H1 (cell line): ENCODE measurements around the gene MPPED2. TPM values are rescaled to one million over a fixed set of nuclear protein-coding genes. Genes with fewer than 3 reads are reported as not detected.

Experiments
- CTCF ChIA-PET: fragments of 300-600 bp; sonication (Branson Sonifier 250); formaldehyde crosslinking; loops from one replicate; lab custom pipeline; 2021; ENCODE audit not compliant: partially characterized antibody; lab: Charles Lee
- POLR2A ChIA-PET: fragments of 300-600 bp; sonication (Branson Sonifier 250); formaldehyde crosslinking; loops from one replicate; lab custom pipeline; 2021; ENCODE audit warnings: inconsistent platforms; ENCODE audit not compliant: partially characterized antibody; lab: Charles Lee
- DNase-seq, 2 experiments: peaks; one replicate each; pipeline versions ENCODE4 v3.0.0 to v3.0.0-alpha.2; 2010 to 2022; ENCODE audit warnings: low spot score in 2 of 2, low read depth in 1 of 2, mixed read lengths in 1 of 2
- FAIRE-seq: peaks from 2 replicates; lab custom pipeline; 2011; peaks lifted over from hg19 to GRCh38; lab: Jason Lieb, UNC
- H2AFZ ChIP-seq: 2 replicates; pipeline ENCODE4 v1.8.1; 2012; ENCODE audit warnings: low read length, inconsistent platforms
- H2AK5ac ChIP-seq: 2 replicates; pipeline ENCODE4 v1.6.1; 2013; ENCODE audit warnings: low read depth, low read length
- H2BK120ac ChIP-seq: replicated peaks from 2 replicates; pipeline ENCODE3; 2013; ENCODE audit warnings: low read depth, low read length, inconsistent platforms
- H2BK12ac ChIP-seq: 2 replicates; pipeline ENCODE4 v1.6.1; 2013; ENCODE audit warnings: low read depth, low read length
- H2BK15ac ChIP-seq: 2 replicates; pipeline ENCODE4 v1.6.1; 2013; ENCODE audit warnings: low read length
- H2BK20ac ChIP-seq: 2 replicates; pipeline ENCODE4 v1.6.1; 2013; ENCODE audit warnings: low read length
- H2BK5ac ChIP-seq: 2 replicates; pipeline ENCODE4 v1.6.1; 2013; ENCODE audit warnings: low read depth, low read length
- H3K14ac ChIP-seq: 2 replicates; pipeline ENCODE4 v1.6.1; 2013; ENCODE audit warnings: inconsistent platforms; ENCODE audit not compliant: insufficient read length
- H3K18ac ChIP-seq: 2 replicates; pipeline ENCODE4 v1.6.1; 2013; ENCODE audit warnings: low read length; ENCODE audit errors: extremely low read depth
- H3K23ac ChIP-seq: 2 replicates; pipeline ENCODE4 v1.6.1; 2013; ENCODE audit warnings: inconsistent platforms; ENCODE audit not compliant: insufficient read length
- H3K23me2 ChIP-seq: 2 replicates; pipeline ENCODE4 v1.6.1; 2013; ENCODE audit warnings: low read depth, low read length
- H3K27ac ChIP-seq: 2 replicates; pipeline ENCODE4 v1.6.1; 2011; ENCODE audit warnings: low read depth, low read length, inconsistent platforms
- H3K27me3 ChIP-seq, 4 experiments: replicated peaks in 1 of 4; 1 replicate in 1 of 4; 2 replicates in 3 of 4; pipeline versions ENCODE4 v1.6.1 to v1.8.1; 2011 to 2013; ENCODE audit warnings: low read length in 3 of 4, mild to moderate bottlenecking in 3 of 4, inconsistent platforms in 2 of 4, mixed read lengths in 2 of 4, moderate library complexity in 1 of 4; ENCODE audit not compliant: control insufficient read depth in 3 of 4, insufficient read depth in 3 of 4; ENCODE audit errors: extremely low read depth in 1 of 4
- H3K36me3 ChIP-seq, 4 experiments: 2 replicates each; pipeline versions ENCODE4 v1.6.1 to v1.8.1; 2011 to 2013; ENCODE audit warnings: mild to moderate bottlenecking in 4 of 4, low read length in 3 of 4, moderate library complexity in 2 of 4, control low read depth in 1 of 4, inconsistent platforms in 1 of 4; ENCODE audit not compliant: insufficient read depth in 4 of 4, control insufficient read depth in 2 of 4
- H3K4ac ChIP-seq: replicated peaks from 2 replicates; pipeline ENCODE3; 2013; ENCODE audit warnings: low read length, low read depth, mixed read lengths, inconsistent platforms; ENCODE audit not compliant: insufficient read length
- H3K4me1 ChIP-seq, 4 experiments: replicated peaks in 1 of 4; 1 replicate in 1 of 4; 2 replicates in 3 of 4; pipeline versions ENCODE4 v1.6.1 to v1.8.1; 2011 to 2013; ENCODE audit warnings: low read length in 3 of 4, inconsistent platforms in 2 of 4, mixed read lengths in 1 of 4; ENCODE audit not compliant: insufficient read depth in 4 of 4, control insufficient read depth in 3 of 4
- H3K4me2 ChIP-seq, 2 experiments: 2 replicates each; pipeline versions ENCODE4 v1.6.1 to v1.8.1; 2011 to 2013; ENCODE audit warnings: low read depth in 2 of 2, low read length in 2 of 2, control low read depth in 1 of 2, inconsistent platforms in 1 of 2, mild to moderate bottlenecking in 1 of 2; ENCODE audit not compliant: insufficient read depth in 1 of 2
- H3K4me3 ChIP-seq, 4 experiments: fragments of 200-600, 300-600 bp in 1 of 4; sonication (generic), shearing (Covaris generic), sonication (Bioruptor Twin) in 1 of 4; 2 replicates each; pipeline versions ENCODE4 v1.5.1 to v1.8.1; 2011 to 2016; ENCODE audit warnings: low read length in 4 of 4, low read depth in 3 of 4, control low read depth in 2 of 4, inconsistent platforms in 2 of 4, mild to moderate bottlenecking in 2 of 4, mixed read lengths in 1 of 4, moderate library complexity in 1 of 4; ENCODE audit not compliant: insufficient read depth in 2 of 4; ENCODE audit errors: extremely low read depth in 1 of 4
- H3K56ac ChIP-seq: replicated peaks from 2 replicates; pipeline ENCODE3; 2013; ENCODE audit warnings: low read depth, mild to moderate bottlenecking, mixed read lengths, low read length, inconsistent platforms; ENCODE audit not compliant: insufficient read length
- H3K79me1 ChIP-seq: 2 replicates; pipeline ENCODE4 v1.6.1; 2013; ENCODE audit warnings: low read depth, low read length, control low read depth
- H3K79me2 ChIP-seq, 2 experiments: 2 replicates each; pipeline versions ENCODE4 v1.6.1 to v1.8.1; 2012 to 2013; ENCODE audit warnings: low read length in 2 of 2, mild to moderate bottlenecking in 2 of 2, inconsistent platforms in 1 of 2; ENCODE audit not compliant: insufficient read depth in 2 of 2, control insufficient read depth in 1 of 2
- H3K9ac ChIP-seq, 4 experiments: replicated peaks in 1 of 4; 1 replicate in 1 of 4; 2 replicates in 3 of 4; pipeline versions ENCODE4 v1.6.1 to v1.8.1; 2011 to 2013; ENCODE audit warnings: low read depth in 3 of 4, low read length in 3 of 4, control low read depth in 2 of 4, mild to moderate bottlenecking in 2 of 4, moderate library complexity in 2 of 4, inconsistent platforms in 1 of 4; ENCODE audit errors: extremely low read depth in 1 of 4
- H3K9me3 ChIP-seq, 2 experiments: 2 replicates each; pipeline versions ENCODE4 v1.6.1 to v1.8.1; 2012 to 2013; ENCODE audit warnings: mild to moderate bottlenecking in 2 of 2, moderate library complexity in 2 of 2, control low read depth in 1 of 2, inconsistent platforms in 1 of 2, low read depth in 1 of 2, low read length in 1 of 2, mixed read lengths in 1 of 2; ENCODE audit not compliant: insufficient read depth in 2 of 2
- H4K20me1 ChIP-seq, 2 experiments: replicated peaks in 1 of 2; 2 replicates each; pipeline versions ENCODE3 to v1.8.1; 2011 to 2013; ENCODE audit warnings: inconsistent platforms in 2 of 2, low read length in 2 of 2, mild to moderate bottlenecking in 1 of 2; ENCODE audit not compliant: insufficient read depth in 2 of 2, control insufficient read depth in 1 of 2
- H4K5ac ChIP-seq: 2 replicates; pipeline ENCODE4 v1.6.1; 2013; ENCODE audit warnings: low read length, low read depth, mixed read lengths, inconsistent platforms; ENCODE audit not compliant: insufficient read length
- H4K8ac ChIP-seq: 2 replicates; pipeline ENCODE4 v1.8.0; 2013; ENCODE audit warnings: mild to moderate bottlenecking, moderate library complexity, low read length, inconsistent platforms; ENCODE audit not compliant: insufficient read depth; ENCODE audit errors: extremely low read depth
- H4K91ac ChIP-seq: replicated peaks from 2 replicates; pipeline ENCODE3; 2013; ENCODE audit warnings: low read length, mixed read lengths, inconsistent platforms; ENCODE audit not compliant: insufficient read length
- BCL11A ChIP-seq, 2 experiments: IDR thresholded peaks; one replicate each; pipeline ENCODE4 v1.6.1; 2011; ENCODE audit warnings: low read depth in 2 of 2, low read length in 2 of 2, mild to moderate bottlenecking in 2 of 2
- CREB1 ChIP-seq: IDR thresholded peaks from 2 replicates; pipeline ENCODE4 v1.6.1; 2012; ENCODE audit warnings: inconsistent platforms
- CTBP2 ChIP-seq: IDR thresholded peaks from 2 replicates; pipeline ENCODE4 v1.7.0; 2011; ENCODE audit warnings: borderline replicate concordance, mild to moderate bottlenecking, moderate library complexity, mixed read lengths, low read length; ENCODE audit not compliant: insufficient read depth, insufficient read length
- JUN ChIP-seq: IDR thresholded peaks from 2 replicates; pipeline ENCODE4 v1.6.1; 2011; ENCODE audit warnings: low read depth, mild to moderate bottlenecking, improper control_type of control experiment, low read length
- SIX5 ChIP-seq: IDR thresholded peaks from 2 replicates; pipeline ENCODE4 v1.6.1; 2011; ENCODE audit warnings: mild to moderate bottlenecking, low read depth, low read length
- SP4 ChIP-seq: IDR thresholded peaks from 2 replicates; pipeline ENCODE4 v1.6.1; 2012; ENCODE audit warnings: low read length, inconsistent platforms
- TBP ChIP-seq: IDR thresholded peaks from 2 replicates; pipeline ENCODE4 v1.6.1; 2011; ENCODE audit warnings: low read depth, low read length, improper control_type of control experiment
- WGBS, 2 experiments: shearing (Covaris generic) in 1 of 2; methylation state at CpG; one replicate each; pipeline versions ENCODE4 v1.1.6 to v1.1.7; 2013 to 2015; ENCODE audit warnings: low lambda C conversion rate in 2 of 2, mixed read lengths in 2 of 2, inconsistent platforms in 1 of 2, low coverage in 1 of 2, missing lambda C conversion rate in 1 of 2; ENCODE audit not compliant: insufficient replicate concordance in 2 of 2, insufficient coverage in 1 of 2, insufficient read length in 1 of 2; ENCODE audit errors: extremely low coverage in 1 of 2, missing lambda C conversion rate in 1 of 2; 5-methylcytosine and 5-hydroxymethylcytosine counted together
- polyA plus RNA-seq, 7 experiments: library from polyadenylated mRNA; depleted of rRNA in 3 of 7; stranded (reverse) in 5 of 7; unstranded in 2 of 7; fragments of >200 nt in 5 of 7; fragments of 200-250 nt in 2 of 7; gene quantifications; 1 replicate in 5 of 7; 2 replicates in 1 of 7; 4 replicates in 1 of 7; pipeline versions ENCODE4 v1.2.1 to v1.2.3, GENCODE V29; 2011 to 2013; ENCODE audit warnings: missing spikeins in 2 of 7, mixed read lengths in 2 of 7
- total RNA-seq: library from RNA; stranded (reverse); fragmentation: NEBNext Ultra II Directional; extraction: Animal tissue kit (Norgen Biotek cat#: 25700); gene quantifications from 2 replicates; pipeline ENCODE4 v1.2.1, GENCODE V29; 2021
- TF ChIP-seq, protein P1 (sequence below): IDR thresholded peaks from 2 replicates; pipeline ENCODE4 v1.6.1; 2012; ENCODE audit warnings: inconsistent platforms

The MPPED2 gene
- total and polyA plus RNA-seq, 2 of the 8 experiments (the other 6 are each of a cell fraction or from before 2014, with no cell fraction given): 1.3 to 3.5 TPM

DNA sequence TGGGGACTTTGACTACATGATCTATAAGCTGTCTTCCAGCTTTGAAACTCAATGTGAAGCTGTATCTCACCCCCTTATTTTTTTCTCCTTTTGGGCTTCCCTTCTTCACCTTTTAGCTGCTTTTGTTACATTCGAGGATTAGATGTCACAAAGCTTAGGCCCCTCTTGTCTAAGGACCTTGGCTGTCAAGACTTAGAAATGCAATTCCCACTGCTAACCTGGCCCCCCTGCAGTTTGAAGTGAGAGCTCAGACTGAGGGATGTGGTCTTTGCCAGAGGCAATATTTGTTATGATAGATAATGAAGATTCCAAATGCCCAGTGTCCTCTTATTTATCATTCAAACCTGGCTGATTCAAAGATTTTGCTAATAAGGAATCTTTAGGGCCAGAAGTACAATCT, 135.0 kb downstream of the MPPED2 start:
- H2AK5ac ChIP-seq: no peak overlapping the region
- H3K23me2 ChIP-seq: no peaks in the 10 kb centered on the region
- CTCF ChIA-PET: interaction anchor here (0.6 to 1.7 kb wide), 3 partner anchors 17 to 315 kb away, joined by 3 to 4 read pairs (median 4); no protein-coding TSS in a partner anchor
- no peak overlapping the region for H2BK15ac ChIP-seq
- H3K36me3 ChIP-seq: no peaks in the 10 kb centered on the region
- no peak overlapping the region for H2BK20ac ChIP-seq
- no peak overlapping the region for H3K4ac ChIP-seq
- peaks cover 8 to 33% (median 31%) of the 10 kb centered on the region in 4 experiments for H3K4me1 ChIP-seq
- H3K18ac ChIP-seq: no peak overlapping the region
- DNase-seq (no peak), FAIRE-seq (no peak)
- H3K56ac ChIP-seq: no peak overlapping the region
- no peaks in the 10 kb centered on the region for H3K9me3 ChIP-seq
- no peak overlapping the region for H4K8ac ChIP-seq
- H4K5ac ChIP-seq: no peak overlapping the region
- H3K14ac ChIP-seq: no peak overlapping the region
- H2AFZ ChIP-seq: no peak overlapping the region
- no peak overlapping the region for H3K23ac ChIP-seq
- H3K4me2 ChIP-seq: no peak overlapping the region
- no peak overlapping the region for H2BK12ac ChIP-seq
- H3K79me1 ChIP-seq: no peaks in the 10 kb centered on the region
- no peak overlapping the region; a peak in 1 of 8 replicates for H3K4me3 ChIP-seq
- H4K91ac ChIP-seq: no peak overlapping the region
- H3K79me2 ChIP-seq: no peaks in the 10 kb centered on the region
- 23% methylated on average over 1 of the region's 1 CpG; no CpG with 5 or more reads in 1 of the 2 experiments for WGBS, 2 experiments
- H4K20me1 ChIP-seq: peaks cover 0 to 1% of the 10 kb centered on the region in 2 experiments
- POLR2A ChIA-PET: interaction anchor here (1.3 kb wide), 1 partner anchor 9 kb away, joined by 3 read pairs; no protein-coding TSS in a partner anchor
- H2BK5ac ChIP-seq: no peak overlapping the region
- no peak overlapping the region for H2BK120ac ChIP-seq
- TF ChIP-seq BCL11A (IDR thresholded peaks at IDR 0.05; ENCODE audit: low read depth in 2 of 2, low read length in 2 of 2): no peak
- TF ChIP-seq JUN: no peak
- TF ChIP-seq SIX5: no peak
- TF ChIP-seq TBP: no peak
- TF ChIP-seq SP4: no peak
- no peak for TF ChIP-seq CTBP2
- TF ChIP-seq, protein P1, sequence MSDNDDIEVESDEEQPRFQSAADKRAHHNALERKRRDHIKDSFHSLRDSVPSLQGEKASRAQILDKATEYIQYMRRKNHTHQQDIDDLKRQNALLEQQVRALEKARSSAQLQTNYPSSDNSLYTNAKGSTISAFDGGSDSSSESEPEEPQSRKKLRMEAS: no peak
- TF ChIP-seq CREB1: no peak
- TF ChIP-seq, all 59 proteins: peak for 0
- no peak overlapping the region for H3K27ac ChIP-seq
- peaks cover 0 to 9% (median 4%) of the 10 kb centered on the region in 4 experiments; a peak in 4 of 7 replicates for H3K27me3 ChIP-seq
- no peak overlapping the region for H3K9ac ChIP-seq
